HCT116 (cell line): Measurements from ENCODE around the gene PKNOX2. TPM values are rescaled to one million over a fixed set of nuclear protein-coding genes. Genes with fewer than 3 reads are reported as not detected.

Experiments
- ATAC-seq: fragments of 200-7000 bp; cut with Tn5 transposase; 2 replicates; pipeline ENCODE4 v1.9.1; 2020; ENCODE audit warnings: mild to moderate bottlenecking, moderate library complexity
- BruUV-seq: library from RNA; stranded (reverse); fragments of 400-500 nt; replicated peaks from 2 replicates; lab custom pipeline; 2021; lab: Mats Ljungman, UMichigan
- CTCF ChIA-PET: fragments of 300-600 bp; sonication (Branson Sonifier 250); formaldehyde crosslinking; loops from one replicate; lab custom pipeline; 2021; ENCODE audit warnings: antibody characterized with exemption; lab: Charles Lee
- POLR2A ChIA-PET: fragments of 300-600, 350-600 bp; sonication (Branson Sonifier 250); formaldehyde crosslinking; loops from one replicate; lab custom pipeline; 2021; ENCODE audit warnings: antibody characterized with exemption; lab: Charles Lee
- RAD21 ChIA-PET, 2 experiments: fragments of 300-600 bp; sonication (Branson Sonifier 250); formaldehyde crosslinking; loops; one replicate each; lab custom pipeline; 2023; ENCODE audit warnings: low total read pairs in 2 of 2; ENCODE audit not compliant: uncharacterized antibody in 2 of 2, unreplicated experiment in 2 of 2, low non-redundant PET in 1 of 2; lab: Charles Lee
- DNase-seq: peaks from one replicate; pipeline ENCODE4 v3.0.0-alpha.2; 2010; ENCODE audit warnings: low read depth, low spot score
- H2AFZ ChIP-seq: fragments of 200-600 bp; shearing (Covaris generic), sonication (generic); 2 replicates; pipeline ENCODE4 v1.6.1; 2017; ENCODE audit warnings: low read depth, mixed run types, mixed read lengths, antibody characterized with exemption, low read length; ENCODE audit not compliant: poor library complexity, severe bottlenecking
- H3K27ac ChIP-seq: 2 replicates; pipeline ENCODE4 v1.5.1; 2012; ENCODE audit warnings: low read depth, low read length
- H3K27me3 ChIP-seq: fragments of 200-600 bp; sonication (generic); 2 replicates; pipeline ENCODE4 v1.6.1; 2016; ENCODE audit warnings: mixed run types, low read length, mixed read lengths; ENCODE audit not compliant: insufficient read depth
- H3K36me3 ChIP-seq, 2 experiments: fragments of 200-500 bp in 1 of 2; fragments of 200-600 bp in 1 of 2; sonication (Bioruptor generic) in 1 of 2; sonication (generic) in 1 of 2; 2 replicates each; pipeline versions ENCODE4 v1.5.1 to v1.6.1; 2014 to 2016; ENCODE audit warnings: low read length in 2 of 2, inconsistent platforms in 1 of 2, mixed read lengths in 1 of 2, mixed run types in 1 of 2; ENCODE audit not compliant: insufficient read depth in 2 of 2, control insufficient read depth in 1 of 2
- H3K4me1 ChIP-seq, 2 experiments: fragments of 200-600 bp in 1 of 2; sonication (generic) in 1 of 2; 2 replicates each; pipeline versions ENCODE4 v1.5.1 to v1.6.1; 2012 to 2017; ENCODE audit warnings: low read length in 2 of 2, inconsistent platforms in 1 of 2, mild to moderate bottlenecking in 1 of 2, mixed read lengths in 1 of 2, mixed run types in 1 of 2, moderate library complexity in 1 of 2; ENCODE audit not compliant: insufficient read depth in 2 of 2, control insufficient read depth in 1 of 2
- H3K4me2 ChIP-seq: fragments of 200-600 bp; sonication (generic); 2 replicates; pipeline ENCODE4 v1.6.1; 2017; ENCODE audit warnings: mixed run types, low read length, mixed read lengths
- H3K4me3 ChIP-seq, 2 experiments: fragments of 200-600 bp in 1 of 2; sonication (generic) in 1 of 2; replicated peaks in 1 of 2; 2 replicates each; pipeline ENCODE4 v1.5.1; 2011 to 2016; ENCODE audit warnings: low read length in 2 of 2, control low read depth in 1 of 2, low read depth in 1 of 2, mild to moderate bottlenecking in 1 of 2, mixed read lengths in 1 of 2, mixed run types in 1 of 2
- H3K79me2 ChIP-seq: fragments of 200-600 bp; sonication (generic); 2 replicates; pipeline ENCODE4 v1.6.1; 2017; ENCODE audit warnings: mild to moderate bottlenecking, mixed run types, low read length, moderate library complexity, mixed read lengths; ENCODE audit not compliant: insufficient read depth
- H3K9ac ChIP-seq: fragments of 200-600 bp; sonication (generic); 2 replicates; pipeline ENCODE4 v1.6.1; 2016; ENCODE audit warnings: low read length, mixed read lengths
- H3K9me2 ChIP-seq: fragments of 200-600 bp; sonication (generic), shearing (Covaris generic); 2 replicates; pipeline ENCODE4 v1.6.1; 2017; ENCODE audit warnings: mixed run types, mild to moderate bottlenecking, moderate library complexity; ENCODE audit not compliant: insufficient read depth
- H3K9me3 ChIP-seq, 2 experiments: fragments of 200-500 bp in 1 of 2; fragments of 200-600 bp in 1 of 2; sonication (Bioruptor generic) in 1 of 2; sonication (generic) in 1 of 2; 2 replicates each; pipeline ENCODE4 v1.6.1; 2014 to 2017; ENCODE audit warnings: low read length in 2 of 2, mixed read lengths in 2 of 2, inconsistent platforms in 1 of 2, low read depth in 1 of 2, mild to moderate bottlenecking in 1 of 2, mixed run types in 1 of 2, moderate library complexity in 1 of 2; ENCODE audit not compliant: control insufficient read depth in 1 of 2, insufficient read depth in 1 of 2
- H4K20me1 ChIP-seq: fragments of 200-600 bp; sonication (generic), shearing (Covaris generic); 2 replicates; pipeline ENCODE4 v1.6.1; 2017; ENCODE audit warnings: mixed run types, mild to moderate bottlenecking, moderate library complexity; ENCODE audit not compliant: insufficient read depth
- CBX3 ChIP-seq: IDR thresholded peaks from 2 replicates; pipeline ENCODE4 v1.6.1; 2012; ENCODE audit warnings: low read depth
- CTCF ChIP-seq, 3 experiments: fragments of 200-600 bp in 1 of 3; sonication (generic) in 1 of 3; IDR thresholded peaks in 2 of 3; conservative IDR thresholded peaks in 1 of 3; 2 replicates each; pipeline ENCODE4 v1.5.1; 2012 to 2017; ENCODE audit warnings: low read depth in 2 of 3, low read length in 2 of 3, antibody characterized with exemption in 1 of 3, borderline replicate concordance in 1 of 3, control low read depth in 1 of 3, mild to moderate bottlenecking in 1 of 3, mixed read lengths in 1 of 3, mixed run types in 1 of 3, moderate library complexity in 1 of 3; ENCODE audit not compliant: insufficient read depth in 1 of 3
- EGR1 ChIP-seq: IDR thresholded peaks from 2 replicates; pipeline ENCODE4 v1.6.1; 2012; ENCODE audit warnings: low read depth
- ELF1 ChIP-seq: IDR thresholded peaks from 2 replicates; pipeline ENCODE4 v1.6.1; 2012; ENCODE audit warnings: low read depth, borderline replicate concordance
- FOSL1 ChIP-seq: IDR thresholded peaks from 2 replicates; pipeline ENCODE4 v1.6.1; 2012; ENCODE audit warnings: low read depth
- POLR2A ChIP-seq: IDR thresholded peaks from 2 replicates; pipeline ENCODE4 v1.7.0; 2011; ENCODE audit warnings: borderline replicate concordance; ENCODE audit not compliant: insufficient read depth, insufficient read length; ENCODE audit errors: extremely low read depth
- ZFX ChIP-seq: fragments of 450-650 bp; IDR thresholded peaks from 2 replicates; pipeline ENCODE4 v1.6.1; 2017
- intact Hi-C: fragments of 100-400 bp; cut with micrococcal nuclease; formaldehyde crosslinking; loops from 2 replicates; pipeline ENCODE4 v1.10.0; 2022
- total RNA-seq: library from RNA; stranded (reverse); gene quantifications from one replicate; pipeline ENCODE4 v1.2.1, GENCODE V29; 2021; ENCODE audit not compliant: unreplicated experiment

The PKNOX2 gene
- total RNA-seq, 1 experiment from 2014 or later = 0.20 TPM

DNA sequence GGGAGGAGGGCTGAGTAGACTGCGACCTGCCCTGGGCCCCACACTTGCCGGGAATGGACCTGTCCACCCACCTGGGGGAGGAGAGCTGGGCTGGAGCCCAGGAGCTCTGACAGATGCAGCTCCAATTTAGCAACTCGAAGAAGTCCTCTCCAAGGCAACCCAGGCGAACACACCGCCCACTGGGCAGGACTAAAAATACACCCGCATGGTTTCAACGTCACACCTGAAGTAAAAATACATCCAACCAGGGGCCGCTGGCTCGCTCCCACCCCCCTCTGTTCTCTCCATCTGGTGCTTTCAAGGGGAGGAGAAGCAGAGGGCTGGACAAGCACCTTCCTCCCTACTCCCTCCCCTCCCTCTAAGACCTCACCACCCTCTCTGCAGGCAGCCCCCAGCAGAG, 211.6 kb downstream of the PKNOX2 start:
- intact Hi-C loops = no loop called here
- DNase-seq = no peak
- Histone ChIP-seq H3K9me2 (no peaks in the 10 kb centered on the region), H3K4me3 (no peak overlapping the region), H3K9me3 (no peaks in the 10 kb centered on the region), H3K4me2 (no peak overlapping the region), H3K27ac (no peak overlapping the region), H3K27me3 (peaks cover 54% of the 10 kb centered on the region), H3K36me3 (no peaks in the 10 kb centered on the region), H4K20me1 (no peaks in the 10 kb centered on the region), H2AFZ (no peak overlapping the region), H3K4me1 (no peaks in the 10 kb centered on the region), H3K9ac (no peak overlapping the region), H3K79me2 (no peaks in the 10 kb centered on the region)
- POLR2A ChIA-PET = no interaction called here
- RAD21 ChIA-PET = no interaction called here
- TF ChIP-seq EGR1 = no peak
- BruUV-seq = no TSS peak
- ATAC-seq = peak; percentile 58
- CTCF ChIA-PET = interaction anchor here (1.3 kb wide), 1 partner anchor 30 kb away, joined by 3 read pairs; no protein-coding TSS in a partner anchor

DNA sequence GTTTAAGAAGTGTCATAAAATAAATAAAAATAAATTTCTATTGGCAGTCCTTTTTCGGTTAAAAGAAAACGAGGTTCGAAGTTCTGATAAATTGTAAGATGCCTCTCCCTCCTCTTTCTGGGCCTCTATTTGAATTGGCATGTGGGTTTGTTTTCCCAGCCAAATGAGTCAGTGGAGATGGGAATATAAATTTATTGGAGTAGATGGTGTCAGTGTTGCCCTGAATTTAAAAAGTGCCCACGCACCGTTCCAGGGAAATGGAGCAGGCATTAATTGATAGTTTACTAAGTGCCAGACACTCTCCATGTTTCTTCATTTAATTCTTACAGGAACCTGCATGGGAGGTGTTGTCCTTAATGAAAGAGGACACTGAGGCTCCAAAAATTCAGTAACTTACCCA, 212.3 kb downstream of the PKNOX2 start:
- BruUV-seq = no TSS peak
- Histone ChIP-seq H3K9me2 (no peaks in the 10 kb centered on the region), H3K36me3 (no peaks in the 10 kb centered on the region), H3K79me2 (no peaks in the 10 kb centered on the region), H3K27ac (no peak overlapping the region), H3K4me2 (no peak overlapping the region), H3K4me1 (no peaks in the 10 kb centered on the region; a peak in 1 of 4 replicates), H2AFZ (no peak overlapping the region), H3K9me3 (no peaks in the 10 kb centered on the region), H4K20me1 (no peaks in the 10 kb centered on the region), H3K9ac (no peak overlapping the region), H3K4me3 (no peak overlapping the region), H3K27me3 (peaks cover 56% of the 10 kb centered on the region)
- ATAC-seq = no peak
- no peak for TF ChIP-seq ELF1
- intact Hi-C loops = no loop called here
- POLR2A ChIA-PET = no interaction called here
- no peak for DNase-seq
- RAD21 ChIA-PET = no interaction called here
- CTCF ChIA-PET = interaction anchor here (1.3 kb wide), 1 partner anchor 31 kb away, joined by 3 read pairs; no protein-coding TSS in a partner anchor

- no peaks in the 10 kb centered on the region for H4K20me1 ChIP-seq
- H3K36me3 ChIP-seq = no peaks in the 10 kb centered on the region
- ATAC-seq = no peak
- no peak overlapping the region for H3K27ac ChIP-seq
- TF ChIP-seq CBX3 (no peak), CTCF (IDR thresholded peaks at IDR 0.05 in 2 of 3, conservative IDR thresholded peaks at IDR 0.05 in 1 of 3; ENCODE audit: borderline replicate concordance in 1 of 3, insufficient read depth in 1 of 3, low read depth in 2 of 3, low read length in 2 of 3) (no peak), POLR2A (no peak), ZFX (no peak), FOSL1 (no peak)
- no TSS peak for BruUV-seq
- RAD21 ChIA-PET = no interaction called here
- H3K79me2 ChIP-seq = no peaks in the 10 kb centered on the region
- no peak for DNase-seq
- H3K9me3 ChIP-seq = no peaks in the 10 kb centered on the region
- no peak overlapping the region for H3K4me2 ChIP-seq
- no peak overlapping the region for H3K9ac ChIP-seq
- CTCF ChIA-PET = interaction anchor here (0.7 kb wide), 1 partner anchor 11 kb away, joined by 3 read pairs; no protein-coding TSS in a partner anchor
- POLR2A ChIA-PET = no interaction called here
- H2AFZ ChIP-seq = no peak overlapping the region
- peaks cover 60% of the 10 kb centered on the region for H3K27me3 ChIP-seq
- H3K4me1 ChIP-seq = no peaks in the 10 kb centered on the region; a peak in 1 of 4 replicates
- H3K4me3 ChIP-seq = no peak overlapping the region
- intact Hi-C loops = no loop called here
- H3K9me2 ChIP-seq = no peaks in the 10 kb centered on the region
Measured at GRCh38 chr11:125378083-125378482, 213.5 kb downstream of the PKNOX2 start.
